Ishikawa (cell line): Measurements from ENCODE around the gene ENOX2.

Experiments
- CEBPB ChIP-seq: IDR thresholded peaks from 2 replicates; pipeline ENCODE4 v1.6.1; 2012
- CREB1 ChIP-seq: IDR thresholded peaks from 2 replicates; pipeline ENCODE4 v1.6.1; 2012; ENCODE audit warnings: low read depth
- EGR1 ChIP-seq: IDR thresholded peaks from 2 replicates; pipeline ENCODE4 v1.6.1; 2012
- EP300 ChIP-seq: IDR thresholded peaks from 2 replicates; pipeline ENCODE4 v1.6.1; 2012; ENCODE audit warnings: borderline replicate concordance
- MAX ChIP-seq: IDR thresholded peaks from 2 replicates; pipeline ENCODE4 v1.6.1; 2012
- NFIC ChIP-seq: IDR thresholded peaks from 2 replicates; pipeline ENCODE4 v1.6.1; 2012
- RAD21 ChIP-seq: IDR thresholded peaks from 2 replicates; pipeline ENCODE4 v1.6.1; 2012; ENCODE audit warnings: low read depth
- REST ChIP-seq: IDR thresholded peaks from 2 replicates; pipeline ENCODE4 v1.6.1; 2012; ENCODE audit warnings: low read depth, mild to moderate bottlenecking
- TAF1 ChIP-seq: IDR thresholded peaks from 2 replicates; pipeline ENCODE4 v1.6.1; 2012; ENCODE audit warnings: low read depth, mild to moderate bottlenecking
- TEAD4 ChIP-seq: IDR thresholded peaks from 2 replicates; pipeline ENCODE4 v1.6.1; 2012
- YY1 ChIP-seq: IDR thresholded peaks from 2 replicates; pipeline ENCODE4 v1.6.1; 2012; ENCODE audit warnings: low read depth

- TF ChIP-seq EP300 = no peak
- no peak for TF ChIP-seq TAF1
- TF ChIP-seq YY1 = no peak
- no peak for TF ChIP-seq CREB1
- no peak for TF ChIP-seq CEBPB
- TF ChIP-seq MAX = no peak
- TF ChIP-seq RAD21 = no peak
- TF ChIP-seq NFIC = no peak
- TF ChIP-seq REST = no peak
- no peak for TF ChIP-seq EGR1
- no peak for TF ChIP-seq TEAD4
Observed at GRCh38 chrX:130669233-130669632, 233.8 kb downstream of the ENOX2 start.
